ENCODE data around the gene KCNJ16.
"Not testable (repeated sequence)": the region's sequence is repeated elsewhere in the genome, so short reads cannot be mapped to it uniquely, and the experiment has no call there.

The KCNJ16 gene

GRCh38 chr17:70074956-70075355, at the start of gene KCNJ16:
TSS of gene KCNJ16 (plus strand) at chr17:70075225. CDS start at chr17:70132088, 56,863 bp downstream.
- no peak for DNase-seq

- DNase-seq, result no peak
Measured at GRCh38 chr17:70028397-70028796, 46.6 kb upstream of the KCNJ16 start.

GRCh38 chr17:70028978-70029767, 45.9 kb upstream of the KCNJ16 start:
- DNase-seq, result no peak

GRCh38 chr17:70030371-70030770, 44.7 kb upstream of the KCNJ16 start:
- no peak for DNase-seq

GRCh38 chr17:70031341-70031740, 43.7 kb upstream of the KCNJ16 start:
- DNase-seq, result no peak

GRCh38 chr17:70033165-70033564, 41.9 kb upstream of the KCNJ16 start:
- no peak for DNase-seq

- DNase-seq, result no peak
Measured at GRCh38 chr17:70034158-70034557, 40.9 kb upstream of the KCNJ16 start.

GRCh38 chr17:70037498-70037897, 37.5 kb upstream of the KCNJ16 start:
- no peak for DNase-seq

- DNase-seq, result no peak
Measured at GRCh38 chr17:70040336-70040735, 34.7 kb upstream of the KCNJ16 start.

GRCh38 chr17:70041061-70041460, 34.0 kb upstream of the KCNJ16 start:
- no peak for DNase-seq

GRCh38 chr17:70041540-70041939, 33.5 kb upstream of the KCNJ16 start:
- no peak for DNase-seq

GRCh38 chr17:70045780-70046179, 29.2 kb upstream of the KCNJ16 start:
- DNase-seq, result not testable (repeated sequence)

- no peak for DNase-seq
Measured at GRCh38 chr17:70047619-70048419, 27.2 kb upstream of the KCNJ16 start.

GRCh38 chr17:70049801-70050591, 25.0 kb upstream of the KCNJ16 start:
- DNase-seq, result no peak

GRCh38 chr17:70050931-70051330, 24.1 kb upstream of the KCNJ16 start:
- DNase-seq, result no peak

GRCh38 chr17:70053241-70054234, 21.5 kb upstream of the KCNJ16 start:
- no peak for DNase-seq

- DNase-seq, result no peak
Measured at GRCh38 chr17:70055000-70055399, 20.0 kb upstream of the KCNJ16 start.

GRCh38 chr17:70059071-70059470, 16.0 kb upstream of the KCNJ16 start:
- DNase-seq, result no peak

GRCh38 chr17:70059649-70060048, 15.4 kb upstream of the KCNJ16 start:
- DNase-seq, result no peak

GRCh38 chr17:70060415-70060814, 14.6 kb upstream of the KCNJ16 start:
- no peak for DNase-seq

GRCh38 chr17:70067134-70067533, 7.9 kb upstream of the KCNJ16 start:
- no peak for DNase-seq
